ENCODE results near the gene IQSEC1. TPM values are rescaled to one million over a fixed set of nuclear protein-coding genes. Genes with fewer than 3 reads are reported as not detected.

IQSEC1 gene
- total and polyA plus RNA-seq, 7 experiments from 2014 or later = 21.1 to 163 (median 70.2) TPM

- Mint-ChIP-seq H3K4me1 (peaks cover 70 to 92% (median 75%) of the 10 kb centered on the region in 7 donors), H3K4me3 (peak overlapping the region; percentile 77 to 96 (median 84)), H3K27ac (peak overlapping the region; percentile 96 to 100 (median 98)), H3K27me3 (no peaks in the 10 kb centered on the region), H3K9me3 (no peaks in the 10 kb centered on the region), H3K36me3 (peaks cover 0 to 24% (median 5%) of the 10 kb centered on the region in 5 donors)
- Histone ChIP-seq H3K27ac (ENCODE audit: low read depth, low read length) (peak overlapping the region; percentile 99), H3K4me1 (ENCODE audit: control insufficient read depth in 2 of 2, insufficient read depth in 2 of 2, low read length in 2 of 2) (peaks cover 84 to 90% of the 10 kb centered on the region in 2 donors), H3K36me3 (ENCODE audit: control insufficient read depth in 2 of 3, insufficient read depth in 3 of 3, low read length in 3 of 3) (peaks cover 0 to 8% (median 0%) of the 10 kb centered on the region in 3 experiments), H3K27me3 (ENCODE audit: control insufficient read depth in 2 of 2, insufficient read depth in 2 of 2, low read length in 2 of 2) (no peaks in the 10 kb centered on the region), H3K9me3 (ENCODE audit: control insufficient read depth in 2 of 3, low read length in 3 of 3) (no peaks in the 10 kb centered on the region), H3K4me3 (ENCODE audit: low read length) (peak overlapping the region; percentile 38)
- ChIA-PET POLR2A (interaction anchor here (0.6 to 5.8 kb wide), 6 partner anchors 8 to 59 kb away, joined by 3 to 41 read pairs (median 3); no protein-coding TSS in a partner anchor), CTCF (interaction anchor here (0.9 to 4.6 kb wide), 4 partner anchors 17 to 201 kb away, joined by 4 to 23 read pairs (median 6); no protein-coding TSS in a partner anchor)
- intact Hi-C loops (cut with micrococcal nuclease) = loop anchor here (1.0 to 10.0 kb wide), 17 partner anchors 8 to 1639 kb away; partner anchors contain the start of genes CCDC174 (in 1 of the 2), HDAC11 (in 1 of the 2), RPL32 (in 1 of the 2) and TSEN2 (in 1 of the 2)
- DNase-seq = peak in 8 of 9 donors; percentile 77 to 92 (median 89)
- peak; percentile 78 for ATAC-seq
Observed at GRCh38 chr3:13011573-13012220, 61.5 kb downstream of the IQSEC1 start.

- Histone ChIP-seq H3K36me3 (ENCODE audit: control insufficient read depth in 2 of 3, insufficient read depth in 3 of 3, low read length in 3 of 3) (peaks cover 0 to 8% (median 0%) of the 10 kb centered on the region in 3 experiments), H3K27me3 (ENCODE audit: control insufficient read depth in 2 of 2, insufficient read depth in 2 of 2, low read length in 2 of 2) (no peaks in the 10 kb centered on the region), H3K27ac (ENCODE audit: low read depth, low read length) (peak overlapping the region; percentile 99), H3K9me3 (ENCODE audit: control insufficient read depth in 2 of 3, low read length in 3 of 3) (no peaks in the 10 kb centered on the region), H3K4me1 (ENCODE audit: control insufficient read depth in 2 of 2, insufficient read depth in 2 of 2, low read length in 2 of 2) (peaks cover 86 to 90% of the 10 kb centered on the region in 2 donors), H3K4me3 (ENCODE audit: low read length) (peak overlapping the region; percentile 7)
- no peaks in the 10 kb centered on the region for H3K27me3 Mint-ChIP-seq
- ATAC-seq (no peak), DNase-seq (no peak)
- H3K4me3 Mint-ChIP-seq = peak overlapping the region; percentile 77 to 96 (median 84)
- ChIA-PET CTCF (interaction anchor here (1.6 to 4.6 kb wide), 3 partner anchors 16 to 201 kb away, joined by 5 to 23 read pairs (median 6); no protein-coding TSS in a partner anchor), POLR2A (interaction anchor here (0.6 to 5.8 kb wide), 8 partner anchors 8 to 335 kb away, joined by 3 to 41 read pairs (median 4); no protein-coding TSS in a partner anchor)
- peaks cover 69 to 92% (median 74%) of the 10 kb centered on the region in 7 donors for H3K4me1 Mint-ChIP-seq
- H3K36me3 Mint-ChIP-seq = peaks cover 0 to 28% (median 5%) of the 10 kb centered on the region in 5 donors
- H3K27ac Mint-ChIP-seq = peak overlapping the region; percentile 96 to 100 (median 98)
- intact Hi-C loops (cut with micrococcal nuclease) = loop anchor here (1.0 to 10.0 kb wide), 16 partner anchors 8 to 1640 kb away; partner anchors contain the start of genes CCDC174 (in 1 of the 2), HDAC11 (in 1 of the 2), RPL32 (in 1 of the 2) and TSEN2 (in 1 of the 2)
- no peaks in the 10 kb centered on the region for H3K9me3 Mint-ChIP-seq
Observed at GRCh38 chr3:13010780-13011572, 62.3 kb downstream of the IQSEC1 start.

DNA sequence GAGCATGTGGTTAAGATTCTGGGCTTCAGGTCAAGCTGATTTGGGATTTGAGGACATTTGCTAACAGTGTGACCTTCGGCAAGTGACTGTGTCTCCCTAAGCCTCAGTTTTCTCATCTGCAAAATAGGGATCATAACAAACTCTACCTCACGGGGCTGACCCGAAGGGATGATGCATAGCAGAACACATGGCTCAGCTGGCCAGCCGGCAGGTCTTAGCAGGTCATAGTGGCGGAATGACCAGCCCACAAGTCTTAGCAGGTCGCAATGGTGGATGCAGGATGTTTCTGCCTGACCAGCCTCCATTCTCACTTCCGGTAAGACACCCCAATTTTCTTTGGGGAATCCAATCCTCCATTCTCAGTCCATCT, 63.3 kb downstream of the IQSEC1 start:
- ATAC-seq (no peak), DNase-seq (no peak)
- H3K4me1 ChIP-seq (ENCODE audit: control insufficient read depth in 2 of 2, insufficient read depth in 2 of 2, low read length in 2 of 2) = peaks cover 87 to 95% of the 10 kb centered on the region in 2 donors
- H3K27me3 Mint-ChIP-seq = no peaks in the 10 kb centered on the region
- intact Hi-C loops (cut with micrococcal nuclease) = loop anchor here in 1 of 2 donors (2.0 to 10.0 kb wide), 9 partner anchors 337 to 1641 kb away; partner anchors contain the start of genes CCDC174, HDAC11 and TSEN2
- peaks cover 0 to 5% (median 3%) of the 10 kb centered on the region in 3 experiments for H3K36me3 ChIP-seq (ENCODE audit: control insufficient read depth in 2 of 3, insufficient read depth in 3 of 3, low read length in 3 of 3)
- H3K9me3 Mint-ChIP-seq = no peaks in the 10 kb centered on the region
- peak overlapping the region; percentile 96 to 100 (median 98) for H3K27ac Mint-ChIP-seq
- H3K9me3 ChIP-seq (ENCODE audit: control insufficient read depth in 2 of 3, low read length in 3 of 3) = no peaks in the 10 kb centered on the region
- H3K4me3 ChIP-seq (ENCODE audit: low read length) = peak overlapping the region; percentile 20
- H3K4me3 Mint-ChIP-seq = peak overlapping the region; percentile 71 to 96 (median 83)
- peak overlapping the region; percentile 99 for H3K27ac ChIP-seq (ENCODE audit: low read depth, low read length)
- H3K4me1 Mint-ChIP-seq = peaks cover 79 to 100% (median 83%) of the 10 kb centered on the region in 7 donors
- ChIA-PET CTCF (interaction anchor here (0.7 to 4.6 kb wide), 3 partner anchors 10 to 200 kb away, joined by 3 to 23 read pairs (median 5); no protein-coding TSS in a partner anchor), POLR2A (interaction anchor here (1.2 to 5.8 kb wide), 3 partner anchors 11 to 20 kb away, joined by 4 to 41 read pairs (median 5); no protein-coding TSS in a partner anchor)
- H3K27me3 ChIP-seq (ENCODE audit: control insufficient read depth in 2 of 2, insufficient read depth in 2 of 2, low read length in 2 of 2) = no peaks in the 10 kb centered on the region
- peaks cover 0 to 28% (median 5%) of the 10 kb centered on the region in 5 donors for H3K36me3 Mint-ChIP-seq

DNA sequence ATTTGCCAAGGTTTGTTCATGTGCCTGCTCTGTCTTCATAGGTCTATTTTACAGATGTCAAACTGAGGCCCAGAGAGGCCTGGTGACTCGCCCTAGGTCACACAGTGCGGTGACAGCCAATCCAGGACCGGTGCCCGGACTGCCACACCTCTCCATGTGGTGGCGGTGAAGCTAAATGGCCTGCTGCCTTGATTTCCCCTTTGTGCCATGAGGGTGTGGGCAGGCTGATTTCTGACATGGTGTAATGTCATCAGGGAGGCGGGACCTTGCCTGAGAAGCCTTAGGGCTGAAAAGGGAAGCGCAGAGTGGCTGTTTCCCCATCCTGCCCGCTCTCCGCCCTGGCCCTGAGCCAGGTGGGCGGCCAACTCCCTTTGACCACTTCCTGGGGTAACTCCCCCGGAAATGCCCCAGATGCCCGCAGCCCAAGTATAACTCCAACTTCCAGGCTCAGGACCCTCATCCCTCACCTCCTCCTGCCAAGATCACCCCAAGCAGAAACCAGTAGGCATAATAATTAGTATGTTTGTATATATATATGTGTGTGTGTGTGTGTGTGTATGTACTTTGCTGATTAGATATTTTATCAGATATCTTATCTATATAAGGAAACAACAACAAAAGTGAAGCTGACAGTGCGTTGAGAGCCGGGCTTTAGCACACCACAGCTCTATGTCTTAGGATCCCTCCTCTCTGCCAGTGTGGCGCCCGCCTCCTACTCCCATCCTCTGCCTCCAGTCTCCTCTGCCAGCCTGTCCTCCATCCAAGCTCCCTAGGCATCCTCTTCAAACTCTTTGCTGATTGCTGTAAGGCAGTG, 63.9 kb downstream of the IQSEC1 start:
- H3K27me3 ChIP-seq (ENCODE audit: control insufficient read depth in 2 of 2, insufficient read depth in 2 of 2, low read length in 2 of 2) = no peaks in the 10 kb centered on the region
- POLR2A ChIA-PET = interaction anchor here (1.2 to 5.8 kb wide), 3 partner anchors 11 to 20 kb away, joined by 4 to 41 read pairs (median 5); no protein-coding TSS in a partner anchor
- H3K4me3 ChIP-seq (ENCODE audit: low read length) = peak overlapping the region; percentile 20
- H3K4me1 Mint-ChIP-seq = peaks cover 82 to 100% (median 85%) of the 10 kb centered on the region in 7 donors
- ATAC-seq (peak; percentile 37), DNase-seq (peak in 5 of 9 donors; percentile 24 to 60 (median 39))
- intact Hi-C loops (cut with micrococcal nuclease) = no loop called here
- no peaks in the 10 kb centered on the region for H3K27me3 Mint-ChIP-seq
- H3K4me3 Mint-ChIP-seq = peak overlapping the region; percentile 79 to 96 (median 83)
- H3K36me3 Mint-ChIP-seq = peaks cover 0 to 29% (median 5%) of the 10 kb centered on the region in 5 donors
- CTCF ChIA-PET = interaction anchor here (0.7 to 4.6 kb wide), 4 partner anchors 9 to 199 kb away, joined by 3 to 23 read pairs (median 6); no protein-coding TSS in a partner anchor
- H3K4me1 ChIP-seq (ENCODE audit: control insufficient read depth in 2 of 2, insufficient read depth in 2 of 2, low read length in 2 of 2) = peaks cover 87 to 95% of the 10 kb centered on the region in 2 donors
- peak overlapping the region; percentile 96 to 100 (median 98) for H3K27ac Mint-ChIP-seq
- H3K9me3 Mint-ChIP-seq = no peaks in the 10 kb centered on the region
- H3K9me3 ChIP-seq (ENCODE audit: control insufficient read depth in 2 of 3, low read length in 3 of 3) = no peaks in the 10 kb centered on the region
- H3K27ac ChIP-seq (ENCODE audit: low read depth, low read length) = peak overlapping the region; percentile 99
- peaks cover 0 to 5% (median 3%) of the 10 kb centered on the region in 3 experiments for H3K36me3 ChIP-seq (ENCODE audit: control insufficient read depth in 2 of 3, insufficient read depth in 3 of 3, low read length in 3 of 3)

DNA sequence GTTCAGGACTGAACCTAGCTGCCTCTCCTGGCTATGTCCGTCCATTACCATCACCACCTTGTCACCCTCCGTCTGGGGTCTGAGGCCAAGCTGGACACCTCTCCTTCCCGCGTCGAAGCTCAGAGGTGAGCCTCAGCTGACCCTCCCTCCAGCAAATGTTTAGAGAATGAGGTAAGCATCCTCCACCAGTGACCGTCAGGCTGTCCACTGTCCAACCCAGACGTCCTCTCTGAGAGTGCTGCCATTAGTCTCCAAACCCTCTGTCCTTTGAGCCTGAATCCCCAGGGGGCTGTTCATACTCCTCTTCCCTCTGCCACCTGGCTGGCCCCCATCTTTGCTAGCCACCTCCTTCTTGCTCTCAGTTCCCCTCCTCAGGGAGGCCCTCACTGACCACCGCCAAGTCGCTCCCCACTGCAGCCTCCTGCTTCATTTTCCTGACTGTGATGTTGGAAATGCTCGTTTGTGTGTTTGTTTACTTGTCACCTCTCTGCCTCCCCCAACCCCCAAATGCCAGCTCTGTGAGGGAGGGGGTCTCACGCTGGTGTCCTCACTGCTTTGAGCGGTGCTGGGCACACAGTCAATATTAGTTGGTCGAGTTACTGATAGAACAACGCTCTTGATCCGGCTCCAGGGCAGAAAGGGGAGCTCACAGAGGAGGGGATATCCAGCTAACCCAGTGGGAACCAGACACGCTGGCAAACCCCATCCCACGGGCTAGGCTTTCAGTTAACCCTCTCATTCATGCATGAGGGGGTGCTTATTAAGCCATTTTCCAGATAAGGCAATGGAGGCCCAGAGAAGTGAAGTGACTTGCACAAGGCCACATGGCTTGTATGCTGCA, 64.9 kb downstream of the IQSEC1 start:
- Mint-ChIP-seq H3K27ac (peak overlapping the region in 8 of 9 donors; percentile 96 to 100 (median 98)), H3K4me3 (peak overlapping the region; percentile 18 to 96 (median 82)), H3K4me1 (peaks cover 82 to 100% (median 91%) of the 10 kb centered on the region in 7 donors), H3K27me3 (no peaks in the 10 kb centered on the region), H3K9me3 (no peaks in the 10 kb centered on the region), H3K36me3 (peaks cover 0 to 26% (median 5%) of the 10 kb centered on the region in 5 donors)
- CTCF ChIA-PET = interaction anchor here (2.3 kb wide), 1 partner anchor 14 kb away, joined by 8 read pairs; no protein-coding TSS in a partner anchor
- POLR2A ChIA-PET = interaction anchor here (5.8 kb wide), 1 partner anchor 10 kb away, joined by 41 read pairs; no protein-coding TSS in a partner anchor
- DNase-seq (no peak), ATAC-seq (no peak)
- H3K27me3 ChIP-seq (ENCODE audit: control insufficient read depth in 2 of 2, insufficient read depth in 2 of 2, low read length in 2 of 2) = no peaks in the 10 kb centered on the region
- peak overlapping the region; percentile 20 for H3K4me3 ChIP-seq (ENCODE audit: low read length)
- intact Hi-C loops (cut with micrococcal nuclease) = no loop called here
- peak overlapping the region; percentile 99 for H3K27ac ChIP-seq (ENCODE audit: low read depth, low read length)
- H3K36me3 ChIP-seq (ENCODE audit: control insufficient read depth in 2 of 3, insufficient read depth in 3 of 3, low read length in 3 of 3) = peaks cover 0 to 5% (median 3%) of the 10 kb centered on the region in 3 experiments
- H3K4me1 ChIP-seq (ENCODE audit: control insufficient read depth in 2 of 2, insufficient read depth in 2 of 2, low read length in 2 of 2) = peaks cover 86 to 88% of the 10 kb centered on the region in 2 donors
- H3K9me3 ChIP-seq (ENCODE audit: control insufficient read depth in 2 of 3, low read length in 3 of 3) = no peaks in the 10 kb centered on the region

Measured in naive thymus-derived CD4-positive, alpha-beta T cell (primary cell).